Measurements from ENCODE around the gene HYAL3. TPM values are rescaled to one million over a fixed set of nuclear protein-coding genes. Genes with fewer than 3 reads are reported as not detected.
A peak's percentile ranks its signal among the peaks of the same experiment; 100 is the strongest.

Gene HYAL3
- total and polyA plus RNA-seq, 2 of the 13 experiments (the other 11 are each of a cell fraction or from before 2014, with no cell fraction given), result 5.5 to 10.4 TPM

GRCh38 chr3:50264383-50264963, 34.7 kb downstream of the HYAL3 start (continued):
- TF ChIP-seq PAXIP1 (CRISPR knock-in tag; conservative IDR thresholded peaks at IDR 0.05), result peak; percentile 87
- no peak for TF ChIP-seq ZNF552 (CRISPR knock-in tag; IDR thresholded peaks at IDR 0.05; ENCODE audit: borderline replicate concordance)
- TF ChIP-seq ZNF513 (CRISPR knock-in tag; conservative IDR thresholded peaks at IDR 0.05), result no peak
- no peak for TF ChIP-seq FOXJ3 (CRISPR knock-in tag; IDR thresholded peaks at IDR 0.05; ENCODE audit: borderline replicate concordance)
- no peak for TF ChIP-seq SRSF1 (optimal IDR thresholded peaks at IDR 0.05; ENCODE audit: low read depth, low read length)
- TF ChIP-seq PRPF4 (IDR thresholded peaks at IDR 0.05; ENCODE audit: low read depth, low read length, poor library complexity, severe bottlenecking), result no peak
- no peak for TF ChIP-seq THAP9 (CRISPR knock-in tag; IDR thresholded peaks at IDR 0.05; ENCODE audit: borderline replicate concordance)
- TF ChIP-seq SMYD3 (CRISPR knock-in tag; IDR thresholded peaks at IDR 0.05), result no peak
- TF ChIP-seq NCOR1 (IDR thresholded peaks at IDR 0.05; ENCODE audit: borderline replicate concordance, low read length), result peak; percentile 80; the same call in 1 of the 2 replicates
- TF ChIP-seq SRF (IDR thresholded peaks at IDR 0.05; ENCODE audit: low read depth, low read length), result no peak
- TF ChIP-seq ZSCAN30 (CRISPR knock-in tag; IDR thresholded peaks at IDR 0.05), result no peak
- peak; percentile 37 for TF ChIP-seq ASH2L (IDR thresholded peaks at IDR 0.05; ENCODE audit: insufficient read length, low read depth, low read length)
- TF ChIP-seq AFF4 (CRISPR knock-in tag; IDR thresholded peaks at IDR 0.05), result no peak
- no peak for TF ChIP-seq ZNF354B (CRISPR knock-in tag; IDR thresholded peaks at IDR 0.05)
- no peak for TF ChIP-seq ZNF260 (CRISPR knock-in tag; IDR thresholded peaks at IDR 0.05; ENCODE audit: borderline replicate concordance, low read depth)
